Fibroblast of lung (primary cell): ENCODE results near the gene PRKAG2.

ENCODE experiments used
- EZH2 ChIP-seq: IDR thresholded peaks from 2 replicates; pipeline ENCODE4 v1.5.1; 2012; ENCODE audit warnings: low read length, control low read depth, mild to moderate bottlenecking; ENCODE audit errors: missing control alignments
- TF ChIP-seq, protein P1 (sequence below), 2 donors: IDR thresholded peaks in 1 of 2; conservative IDR thresholded peaks in 1 of 2; 1 replicate in 1 of 2; 2 replicates in 1 of 2; pipeline ENCODE4 v1.5.1; 2011 to 2012; ENCODE audit warnings: low read length in 2 of 2, control low read depth in 1 of 2, inconsistent platforms in 1 of 2, low read depth in 1 of 2, mild to moderate bottlenecking in 1 of 2

- TF ChIP-seq EZH2 = no peak
- TF ChIP-seq, protein P1, sequence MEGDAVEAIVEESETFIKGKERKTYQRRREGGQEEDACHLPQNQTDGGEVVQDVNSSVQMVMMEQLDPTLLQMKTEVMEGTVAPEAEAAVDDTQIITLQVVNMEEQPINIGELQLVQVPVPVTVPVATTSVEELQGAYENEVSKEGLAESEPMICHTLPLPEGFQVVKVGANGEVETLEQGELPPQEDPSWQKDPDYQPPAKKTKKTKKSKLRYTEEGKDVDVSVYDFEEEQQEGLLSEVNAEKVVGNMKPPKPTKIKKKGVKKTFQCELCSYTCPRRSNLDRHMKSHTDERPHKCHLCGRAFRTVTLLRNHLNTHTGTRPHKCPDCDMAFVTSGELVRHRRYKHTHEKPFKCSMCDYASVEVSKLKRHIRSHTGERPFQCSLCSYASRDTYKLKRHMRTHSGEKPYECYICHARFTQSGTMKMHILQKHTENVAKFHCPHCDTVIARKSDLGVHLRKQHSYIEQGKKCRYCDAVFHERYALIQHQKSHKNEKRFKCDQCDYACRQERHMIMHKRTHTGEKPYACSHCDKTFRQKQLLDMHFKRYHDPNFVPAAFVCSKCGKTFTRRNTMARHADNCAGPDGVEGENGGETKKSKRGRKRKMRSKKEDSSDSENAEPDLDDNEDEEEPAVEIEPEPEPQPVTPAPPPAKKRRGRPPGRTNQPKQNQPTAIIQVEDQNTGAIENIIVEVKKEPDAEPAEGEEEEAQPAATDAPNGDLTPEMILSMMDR (conservative IDR thresholded peaks at IDR 0.05 in 1 of 2, IDR thresholded peaks at IDR 0.05 in 1 of 2; ENCODE audit: low read depth in 1 of 2, low read length in 2 of 2) = no peak
Observed at GRCh38 chr7:151921451-151921850, 44.5 kb upstream of the PRKAG2 start.
